ENCODE measurements around the gene HELZ2. TPM values are rescaled to one million over a fixed set of nuclear protein-coding genes. Genes with fewer than 3 reads are reported as not detected.
A peak's percentile ranks its signal among the peaks of the same experiment; 100 is the strongest.

The HELZ2 gene
- total RNA-seq, 1 donor from 2014 or later, result 55.4 TPM

GRCh38 chr20:63537525-63538203 is 36.4 kb downstream of the HELZ2 start:
- DNase-seq (ENCODE audit: low read depth), result peak; percentile 83

GRCh38 chr20:63536997-63537524 is 37.0 kb downstream of the HELZ2 start, which contains the start of gene PTK6:
Gene PTK6 (minus strand): TSS chr20:63537376. CDS start chr20:63537314, 62 bp downstream.
- DNase-seq (ENCODE audit: low read depth), result no peak

GRCh38 chr20:63536241-63536977 is 37.6 kb downstream of the HELZ2 start:
- no peak for DNase-seq (ENCODE audit: low read depth)

GRCh38 chr20:63534831-63535651 is 39.0 kb downstream of the HELZ2 start:
- no peak for DNase-seq (ENCODE audit: low read depth)

GRCh38 chr20:63534427-63534830 is 39.6 kb downstream of the HELZ2 start:
- no peak for DNase-seq (ENCODE audit: low read depth)

- DNase-seq (ENCODE audit: low read depth), result no peak
Measured at GRCh38 chr20:63533871-63534393, 40.1 kb downstream of the HELZ2 start.

- DNase-seq (ENCODE audit: low read depth), result no peak
Measured at GRCh38 chr20:63533388-63533787, 40.7 kb downstream of the HELZ2 start.

GRCh38 chr20:63532449-63532971 is 41.5 kb downstream of the HELZ2 start:
- no peak for DNase-seq (ENCODE audit: low read depth)

- no peak for DNase-seq (ENCODE audit: low read depth)
Measured at GRCh38 chr20:63531686-63532448, 42.2 kb downstream of the HELZ2 start.

- no peak for DNase-seq (ENCODE audit: low read depth)
Measured at GRCh38 chr20:63530788-63531160, 43.3 kb downstream of the HELZ2 start.

GRCh38 chr20:63529861-63530787 is 43.9 kb downstream of the HELZ2 start:
- DNase-seq (ENCODE audit: low read depth), result no peak

- DNase-seq (ENCODE audit: low read depth), result no peak
Measured at GRCh38 chr20:63529180-63529860, 44.7 kb downstream of the HELZ2 start.

- no peak for DNase-seq (ENCODE audit: low read depth)
Measured at GRCh38 chr20:63527184-63527583, 46.9 kb downstream of the HELZ2 start.

GRCh38 chr20:63525971-63526370 is 48.1 kb downstream of the HELZ2 start:
- DNase-seq (ENCODE audit: low read depth), result no peak

GRCh38 chr20:63525185-63525584 is 48.9 kb downstream of the HELZ2 start:
- no peak for DNase-seq (ENCODE audit: low read depth)
